ENCODE data around the gene UGT1A3.

Gene UGT1A3

GRCh38 chr2:233758849-233759248 lies 30.0 kb downstream of the UGT1A3 start:
- CTCF ChIA-PET: no interaction called here
- POLR2A ChIA-PET: no interaction called here
- DNase-seq (ENCODE audit: extremely low spot score): no peak
- TF ChIP-seq CTCF (IDR thresholded peaks at IDR 0.05; ENCODE audit: control extremely low read depth, extremely low read depth, low read depth, missing control alignments): no peak

- CTCF ChIA-PET: interaction anchor here (1.0 kb wide), 1 partner anchor 24 kb away, joined by 3 read pairs; no protein-coding TSS in a partner anchor
- POLR2A ChIA-PET: no interaction called here
- DNase-seq (ENCODE audit: extremely low spot score): no peak
- TF ChIP-seq CTCF (IDR thresholded peaks at IDR 0.05; ENCODE audit: control extremely low read depth, extremely low read depth, low read depth, missing control alignments): no peak
Observed at GRCh38 chr2:233760043-233760442, 31.2 kb downstream of the UGT1A3 start, which contains the start of gene UGT1A1. Gene UGT1A1, plus strand, starts transcription at chr2:233760270. Its CDS starts 18 bp downstream, at chr2:233760288.

- POLR2A ChIA-PET: no interaction called here
- TF ChIP-seq CTCF (IDR thresholded peaks at IDR 0.05; ENCODE audit: control extremely low read depth, extremely low read depth, low read depth, missing control alignments): no peak
- CTCF ChIA-PET: interaction anchor here (0.7 kb wide), 1 partner anchor 25 kb away, joined by 3 read pairs; no protein-coding TSS in a partner anchor
- no peak for DNase-seq (ENCODE audit: extremely low spot score)
Observed at GRCh38 chr2:233761040-233761769, 32.4 kb downstream of the UGT1A3 start.

GRCh38 chr2:233764264-233764663 lies 35.4 kb downstream of the UGT1A3 start:
- CTCF ChIA-PET: no interaction called here
- POLR2A ChIA-PET: no interaction called here
- no peak for DNase-seq (ENCODE audit: extremely low spot score)
- no peak for TF ChIP-seq CTCF (IDR thresholded peaks at IDR 0.05; ENCODE audit: control extremely low read depth, extremely low read depth, low read depth, missing control alignments)

GRCh38 chr2:233764761-233765160 lies 35.9 kb downstream of the UGT1A3 start:
- no peak for TF ChIP-seq CTCF (IDR thresholded peaks at IDR 0.05; ENCODE audit: control extremely low read depth, extremely low read depth, low read depth, missing control alignments)
- ChIA-PET CTCF (no interaction called here), POLR2A (no interaction called here)
- no peak for DNase-seq (ENCODE audit: extremely low spot score)

- POLR2A ChIA-PET: no interaction called here
- no peak for DNase-seq (ENCODE audit: extremely low spot score)
- CTCF ChIA-PET: interaction anchor here (1.1 kb wide), 1 partner anchor 13 kb away, joined by 3 read pairs; no protein-coding TSS in a partner anchor
- TF ChIP-seq CTCF (IDR thresholded peaks at IDR 0.05; ENCODE audit: control extremely low read depth, extremely low read depth, low read depth, missing control alignments): no peak
Observed at GRCh38 chr2:233766416-233766815, 37.6 kb downstream of the UGT1A3 start.
